Thyroid gland (tissue), 4 donors: ENCODE data around the gene ZNF420.

Experiments used
- CTCF ChIP-seq, 6 experiments: fragments of 200-600 bp in 3 of 6; fragments of 450-650 bp in 3 of 6; sonication (generic) in 3 of 6; IDR thresholded peaks; one replicate each; pipeline ENCODE4 v1.5.1; 2016 to 2019; ENCODE audit warnings: antibody characterized with exemption in 6 of 6, mild to moderate bottlenecking in 2 of 6, inconsistent platforms in 1 of 6, moderate library complexity in 1 of 6
- POLR2A ChIP-seq, 2 donors: fragments of 450-650 bp; IDR thresholded peaks; one replicate each; pipeline ENCODE4 v1.6.1; 2017; ENCODE audit warnings: antibody characterized with exemption in 2 of 2, mild to moderate bottlenecking in 2 of 2, moderate library complexity in 1 of 2

- no peak for TF ChIP-seq CTCF (IDR thresholded peaks at IDR 0.05)
- TF ChIP-seq POLR2A (IDR thresholded peaks at IDR 0.05) = no peak
These were observed 21.5 kb upstream of the ZNF420 start for GRCh38 chr19:37056776-37057175.
